HCT116 (cell line): Measurements from ENCODE around the gene BEX4.

ENCODE experiments used
- CTCF ChIP-seq, 3 experiments: fragments of 200-600 bp in 1 of 3; sonication (generic) in 1 of 3; IDR thresholded peaks in 2 of 3; conservative IDR thresholded peaks in 1 of 3; 2 replicates each; pipeline ENCODE4 v1.5.1; 2012 to 2017; ENCODE audit warnings: low read depth in 2 of 3, low read length in 2 of 3, antibody characterized with exemption in 1 of 3, borderline replicate concordance in 1 of 3, control low read depth in 1 of 3, mild to moderate bottlenecking in 1 of 3, mixed read lengths in 1 of 3, mixed run types in 1 of 3, moderate library complexity in 1 of 3; ENCODE audit not compliant: insufficient read depth in 1 of 3
- ELF1 ChIP-seq: IDR thresholded peaks from 2 replicates; pipeline ENCODE4 v1.6.1; 2012; ENCODE audit warnings: low read depth, borderline replicate concordance
- EZH2phosphoT487 ChIP-seq: fragments of 200-600 bp; IDR thresholded peaks from 2 replicates; pipeline ENCODE4 v1.6.1; 2018; ENCODE audit warnings: antibody characterized with exemption, borderline replicate concordance
- POLR2A ChIP-seq: IDR thresholded peaks from 2 replicates; pipeline ENCODE4 v1.7.0; 2011; ENCODE audit warnings: borderline replicate concordance; ENCODE audit not compliant: insufficient read depth, insufficient read length; ENCODE audit errors: extremely low read depth
- SP1 ChIP-seq: IDR thresholded peaks from 2 replicates; pipeline ENCODE4 v1.6.1; 2012; ENCODE audit warnings: low read depth
- YY1 ChIP-seq: IDR thresholded peaks from 2 replicates; pipeline ENCODE4 v1.6.1; 2011; ENCODE audit warnings: low read length, low read depth, moderate library complexity, mild to moderate bottlenecking; ENCODE audit not compliant: insufficient replicate concordance; ENCODE audit errors: extremely low read depth
- TF ChIP-seq, protein P1 (sequence below): IDR thresholded peaks from 2 replicates; pipeline ENCODE4 v1.6.1; 2012

GRCh38 chrX:103183912-103184311 lies 31.0 kb upstream of the BEX4 start:
- TF ChIP-seq CTCF (IDR thresholded peaks at IDR 0.05 in 2 of 3, conservative IDR thresholded peaks at IDR 0.05 in 1 of 3; ENCODE audit: borderline replicate concordance in 1 of 3, insufficient read depth in 1 of 3, low read depth in 2 of 3, low read length in 2 of 3), result no peak
- TF ChIP-seq POLR2A, result no peak
- no peak for TF ChIP-seq ELF1
- TF ChIP-seq, protein P1, sequence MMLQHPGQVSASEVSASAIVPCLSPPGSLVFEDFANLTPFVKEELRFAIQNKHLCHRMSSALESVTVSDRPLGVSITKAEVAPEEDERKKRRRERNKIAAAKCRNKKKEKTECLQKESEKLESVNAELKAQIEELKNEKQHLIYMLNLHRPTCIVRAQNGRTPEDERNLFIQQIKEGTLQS, result no peak
- no peak for TF ChIP-seq YY1
- no peak for TF ChIP-seq SP1
- no peak for TF ChIP-seq EZH2phosphoT487
